ENCODE results near the gene CHST11. TPM values are rescaled to one million over a fixed set of nuclear protein-coding genes. Genes with fewer than 3 reads are reported as not detected.

Gene CHST11
- total and polyA plus RNA-seq, 2 donors from 2014 or later = 2.0 to 23.3 TPM

- Histone ChIP-seq H3K27ac (ENCODE audit: low read depth in 2 of 2, low read length in 2 of 2) (no peak overlapping the region), H3K9ac (ENCODE audit: low read length in 3 of 3) (no peak overlapping the region), H3K4me1 (ENCODE audit: control insufficient read depth in 2 of 3, insufficient read depth in 2 of 3, low read depth in 1 of 3, low read length in 3 of 3) (no peaks in the 10 kb centered on the region), H3K36me3 (ENCODE audit: control insufficient read depth in 2 of 3, insufficient read depth in 3 of 3, low read length in 3 of 3) (no peaks in the 10 kb centered on the region), H3K4me3 (ENCODE audit: low read length in 3 of 3) (no peak overlapping the region), H3K27me3 (ENCODE audit: control insufficient read depth, insufficient read depth, low read length) (no peaks in the 10 kb centered on the region), H3K9me3 (ENCODE audit: control insufficient read depth in 2 of 3, insufficient read depth in 1 of 3, low read length in 3 of 3) (peaks cover 0 to 9% (median 0%) of the 10 kb centered on the region in 3 donors)
- TF ChIP-seq CTCF (IDR thresholded peaks at IDR 0.05; ENCODE audit: borderline replicate concordance, extremely low read depth, insufficient read depth) = no peak
- DNase-seq (no peak), FAIRE-seq (no peak)
- intact Hi-C loops (cut with DNase I) = no loop called here
Measured at GRCh38 chr12:104769144-104769561, 312.4 kb downstream of the CHST11 start.

GRCh38 chr12:104772336-104772735 is 315.6 kb downstream of the CHST11 start:
- intact Hi-C loops (cut with DNase I) = no loop called here
- FAIRE-seq (no peak), DNase-seq (no peak)
- Histone ChIP-seq H3K9me3 (ENCODE audit: control insufficient read depth in 2 of 3, insufficient read depth in 1 of 3, low read length in 3 of 3) (peaks cover 0 to 9% (median 0%) of the 10 kb centered on the region in 3 donors), H3K4me3 (ENCODE audit: low read length in 3 of 3) (no peak overlapping the region), H3K4me1 (ENCODE audit: control insufficient read depth in 2 of 3, insufficient read depth in 2 of 3, low read depth in 1 of 3, low read length in 3 of 3) (no peaks in the 10 kb centered on the region), H3K36me3 (ENCODE audit: control insufficient read depth in 2 of 3, insufficient read depth in 3 of 3, low read length in 3 of 3) (no peaks in the 10 kb centered on the region), H3K27me3 (ENCODE audit: control insufficient read depth, insufficient read depth, low read length) (no peaks in the 10 kb centered on the region), H3K9ac (ENCODE audit: low read length in 3 of 3) (no peak overlapping the region), H3K27ac (ENCODE audit: low read depth in 2 of 2, low read length in 2 of 2) (no peak overlapping the region)
- no peak for TF ChIP-seq CTCF (IDR thresholded peaks at IDR 0.05; ENCODE audit: borderline replicate concordance, extremely low read depth, insufficient read depth)

GRCh38 chr12:104775731-104776231 is 319.0 kb downstream of the CHST11 start:
- no peak overlapping the region for H3K9ac ChIP-seq (ENCODE audit: low read length in 3 of 3)
- intact Hi-C loops (cut with DNase I) = no loop called here
- no peaks in the 10 kb centered on the region for H3K27me3 ChIP-seq (ENCODE audit: control insufficient read depth, insufficient read depth, low read length)
- H3K27ac ChIP-seq (ENCODE audit: low read depth in 2 of 2, low read length in 2 of 2) = no peak overlapping the region
- H3K9me3 ChIP-seq (ENCODE audit: control insufficient read depth in 2 of 3, insufficient read depth in 1 of 3, low read length in 3 of 3) = peaks cover 0 to 13% (median 0%) of the 10 kb centered on the region in 3 donors
- H3K36me3 ChIP-seq (ENCODE audit: control insufficient read depth in 2 of 3, insufficient read depth in 3 of 3, low read length in 3 of 3) = no peaks in the 10 kb centered on the region
- no peak overlapping the region for H3K4me3 ChIP-seq (ENCODE audit: low read length in 3 of 3)
- FAIRE-seq (no peak), DNase-seq (no peak)
- H3K4me1 ChIP-seq (ENCODE audit: control insufficient read depth in 2 of 3, insufficient read depth in 2 of 3, low read depth in 1 of 3, low read length in 3 of 3) = no peaks in the 10 kb centered on the region
- no peak for TF ChIP-seq CTCF (IDR thresholded peaks at IDR 0.05; ENCODE audit: borderline replicate concordance, extremely low read depth, insufficient read depth)

- no peak for TF ChIP-seq CTCF (IDR thresholded peaks at IDR 0.05; ENCODE audit: borderline replicate concordance, extremely low read depth, insufficient read depth)
- Histone ChIP-seq H3K27ac (ENCODE audit: low read depth in 2 of 2, low read length in 2 of 2) (no peak overlapping the region), H3K4me1 (ENCODE audit: control insufficient read depth in 2 of 3, insufficient read depth in 2 of 3, low read depth in 1 of 3, low read length in 3 of 3) (no peaks in the 10 kb centered on the region), H3K27me3 (ENCODE audit: control insufficient read depth, insufficient read depth, low read length) (no peaks in the 10 kb centered on the region), H3K9ac (ENCODE audit: low read length in 3 of 3) (no peak overlapping the region), H3K9me3 (ENCODE audit: control insufficient read depth in 2 of 3, insufficient read depth in 1 of 3, low read length in 3 of 3) (peaks cover 0 to 4% (median 0%) of the 10 kb centered on the region in 3 donors), H3K4me3 (ENCODE audit: low read length in 3 of 3) (no peak overlapping the region), H3K36me3 (ENCODE audit: control insufficient read depth in 2 of 3, insufficient read depth in 3 of 3, low read length in 3 of 3) (no peaks in the 10 kb centered on the region)
- FAIRE-seq (no peak), DNase-seq (no peak)
- intact Hi-C loops (cut with DNase I) = no loop called here
Measured at GRCh38 chr12:104779134-104779533, 322.4 kb downstream of the CHST11 start.
